Brain microvascular endothelial cell (primary cell): ENCODE measurements around the gene GNAS-AS1.
A peak's percentile ranks its signal among the peaks of the same experiment; 100 is the strongest.

Experiments used
- DNase-seq: peaks from one replicate; pipeline ENCODE4 v3.0.0-alpha.2; 2020
- H3K27ac ChIP-seq: fragments of 250-450 bp; sonication (Bioruptor Pico); 2 replicates; pipeline ENCODE4 v1.5.1; 2020; ENCODE audit warnings: mild to moderate bottlenecking, moderate library complexity
- H3K27me3 ChIP-seq: fragments of 250-450 bp; sonication (Bioruptor Pico); replicated peaks from 2 replicates; pipeline ENCODE4 v1.5.1; 2020; ENCODE audit warnings: mild to moderate bottlenecking
- H3K36me3 ChIP-seq: fragments of 250-450 bp; sonication (Bioruptor Pico); replicated peaks from 2 replicates; pipeline ENCODE4 v1.5.1; 2020; ENCODE audit warnings: mild to moderate bottlenecking
- H3K4me3 ChIP-seq: 2 replicates; pipeline ENCODE4 v1.5.1; 2011; ENCODE audit warnings: low read depth, mild to moderate bottlenecking, control low read depth, low read length, moderate library complexity
- in situ Hi-C: cut with HindIII; loops from 2 replicates; pipeline ENCODE4 v1.10.0; 2017; ENCODE audit warnings: low sequenced_read_pairs, low pct_ligation_motif_present
- TF ChIP-seq, protein P1 (sequence below): IDR thresholded peaks from 2 replicates; pipeline ENCODE4 v1.5.1; 2011; ENCODE audit warnings: low read depth, mild to moderate bottlenecking, moderate library complexity, low read length, control low read depth, inconsistent platforms; ENCODE audit errors: missing control alignments

Gene GNAS-AS1

DNA sequence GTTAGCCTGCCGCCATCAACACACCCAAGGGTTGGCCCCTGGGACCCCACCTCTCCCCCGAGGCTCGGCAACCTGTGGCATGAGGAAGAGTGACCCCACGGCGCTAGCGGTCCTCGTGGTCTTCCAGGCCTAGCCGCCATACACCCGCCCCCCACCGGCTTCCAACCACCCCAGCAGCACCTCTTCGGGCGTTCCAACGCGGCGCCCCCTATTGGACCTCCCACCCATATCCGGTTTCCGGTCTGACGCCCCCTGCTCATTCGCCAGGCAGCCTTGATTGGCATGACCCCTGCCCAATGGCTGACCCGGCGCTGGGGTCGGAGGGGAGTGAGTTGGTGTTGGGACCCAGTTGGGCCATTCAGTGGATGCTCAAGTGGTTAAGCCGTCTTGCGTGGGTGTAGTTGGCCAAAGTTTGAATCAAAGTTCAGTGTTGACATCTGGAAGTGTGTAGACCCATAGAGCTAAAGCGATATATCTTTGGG, at the start of gene GNAS-AS1:
Gene GNAS-AS1 (minus strand): TSS at position 210 of the 482 bp plus-strand sequence.
- DNase-seq: peak; percentile 76
- Histone ChIP-seq H3K27me3 (peaks cover 24% of the 10 kb centered on the region), H3K27ac (no peak within 1 kb of the TSS), H3K36me3 (no peaks in the 10 kb centered on the region), H3K4me3 (peak within 1 kb of the TSS; percentile 74)
- in situ Hi-C loops: loop anchor here (25.0 kb wide), 1 partner anchor 362 kb away; no protein-coding TSS in a partner anchor
- TF ChIP-seq, protein P1, sequence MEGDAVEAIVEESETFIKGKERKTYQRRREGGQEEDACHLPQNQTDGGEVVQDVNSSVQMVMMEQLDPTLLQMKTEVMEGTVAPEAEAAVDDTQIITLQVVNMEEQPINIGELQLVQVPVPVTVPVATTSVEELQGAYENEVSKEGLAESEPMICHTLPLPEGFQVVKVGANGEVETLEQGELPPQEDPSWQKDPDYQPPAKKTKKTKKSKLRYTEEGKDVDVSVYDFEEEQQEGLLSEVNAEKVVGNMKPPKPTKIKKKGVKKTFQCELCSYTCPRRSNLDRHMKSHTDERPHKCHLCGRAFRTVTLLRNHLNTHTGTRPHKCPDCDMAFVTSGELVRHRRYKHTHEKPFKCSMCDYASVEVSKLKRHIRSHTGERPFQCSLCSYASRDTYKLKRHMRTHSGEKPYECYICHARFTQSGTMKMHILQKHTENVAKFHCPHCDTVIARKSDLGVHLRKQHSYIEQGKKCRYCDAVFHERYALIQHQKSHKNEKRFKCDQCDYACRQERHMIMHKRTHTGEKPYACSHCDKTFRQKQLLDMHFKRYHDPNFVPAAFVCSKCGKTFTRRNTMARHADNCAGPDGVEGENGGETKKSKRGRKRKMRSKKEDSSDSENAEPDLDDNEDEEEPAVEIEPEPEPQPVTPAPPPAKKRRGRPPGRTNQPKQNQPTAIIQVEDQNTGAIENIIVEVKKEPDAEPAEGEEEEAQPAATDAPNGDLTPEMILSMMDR: no peak

DNA sequence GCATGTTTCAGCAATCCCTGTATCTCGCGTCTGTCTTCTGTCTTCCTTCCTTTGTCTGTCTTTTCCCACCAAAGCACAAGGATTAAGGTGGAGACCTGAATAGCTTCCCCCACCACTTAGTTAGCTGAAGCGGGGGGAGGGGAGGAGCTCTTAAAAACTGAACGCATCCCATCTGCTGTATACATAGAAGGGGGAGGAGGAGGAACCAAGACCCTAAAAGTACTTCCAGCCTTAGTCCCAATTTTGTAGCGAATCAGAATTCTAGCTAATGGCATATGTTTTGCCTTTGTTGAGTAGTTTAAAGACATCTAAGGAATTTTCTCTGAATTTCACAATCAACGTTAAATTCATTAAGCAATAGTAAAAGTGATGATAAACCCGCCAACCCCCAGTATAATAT, 49.7 kb upstream of the GNAS-AS1 start:
- peaks cover 45% of the 10 kb centered on the region for H3K36me3 ChIP-seq
- in situ Hi-C loops: no loop called here
- H3K4me3 ChIP-seq: no peak overlapping the region
- no peaks in the 10 kb centered on the region for H3K27me3 ChIP-seq
- TF ChIP-seq, protein P1: no peak
- no peak for DNase-seq
- no peak overlapping the region for H3K27ac ChIP-seq

DNA sequence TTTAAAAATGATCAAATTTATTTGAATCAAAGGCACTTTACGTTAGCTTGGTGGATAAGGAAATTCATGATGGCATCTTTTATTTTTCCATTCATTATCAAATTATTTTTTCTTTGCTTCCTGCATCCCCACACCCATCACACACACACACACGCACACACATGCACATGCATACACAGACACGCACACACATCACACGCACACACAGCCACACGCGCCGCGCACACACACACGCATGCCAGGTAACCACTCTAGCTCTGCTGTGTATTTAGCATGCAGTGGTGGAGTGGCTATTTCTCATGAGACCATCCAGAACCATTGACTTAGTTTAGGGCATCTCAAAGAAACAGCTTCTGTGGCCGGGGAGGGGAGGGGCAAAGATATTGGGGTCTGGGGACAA, 48.8 kb upstream of the GNAS-AS1 start:
- in situ Hi-C loops: no loop called here
- no peak for DNase-seq
- TF ChIP-seq, protein P1: no peak
- peaks cover 36% of the 10 kb centered on the region for H3K36me3 ChIP-seq
- no peak overlapping the region for H3K27ac ChIP-seq
- no peaks in the 10 kb centered on the region for H3K27me3 ChIP-seq
- no peak overlapping the region for H3K4me3 ChIP-seq

DNA sequence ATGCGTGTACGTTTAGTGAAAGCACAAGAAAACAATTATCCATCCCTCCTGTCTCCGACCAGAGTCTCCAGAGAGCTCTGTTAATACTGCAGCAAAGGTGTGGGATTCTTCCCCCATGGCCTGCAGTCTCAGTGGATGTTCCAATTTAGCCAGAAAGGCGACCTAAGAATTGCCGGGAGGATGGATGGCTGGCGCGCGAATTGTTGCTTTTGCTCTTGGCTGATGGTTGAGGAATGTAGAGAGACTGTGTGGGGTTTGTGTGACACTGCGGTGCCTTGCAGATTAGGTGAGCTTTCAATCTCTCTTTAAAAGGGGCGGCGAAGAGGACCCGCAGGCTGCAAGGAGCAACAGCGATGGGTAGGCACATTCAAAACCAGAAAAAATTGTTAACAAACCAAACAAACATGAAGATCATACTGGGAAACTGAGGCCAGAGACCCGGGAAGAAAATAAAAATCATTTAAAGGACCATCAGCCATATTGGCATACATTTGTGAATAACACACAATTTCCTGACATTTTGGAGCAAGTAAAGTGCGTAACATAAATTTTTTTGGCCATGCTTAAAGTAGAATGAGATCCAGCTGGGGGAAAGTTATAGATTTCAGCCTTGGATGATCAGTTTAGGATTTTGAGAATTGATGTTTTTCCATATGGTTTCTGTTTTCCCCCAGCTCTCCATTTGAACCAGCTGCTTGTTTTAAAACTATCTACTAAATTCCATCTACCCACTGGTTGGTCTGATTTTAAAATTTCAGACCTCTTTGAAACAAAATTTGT, 48.1 kb upstream of the GNAS-AS1 start:
- Histone ChIP-seq H3K36me3 (peaks cover 29% of the 10 kb centered on the region), H3K4me3 (no peak overlapping the region), H3K27me3 (no peaks in the 10 kb centered on the region), H3K27ac (no peak overlapping the region)
- DNase-seq: no peak
- TF ChIP-seq, protein P1: no peak
- in situ Hi-C loops: no loop called here

DNA sequence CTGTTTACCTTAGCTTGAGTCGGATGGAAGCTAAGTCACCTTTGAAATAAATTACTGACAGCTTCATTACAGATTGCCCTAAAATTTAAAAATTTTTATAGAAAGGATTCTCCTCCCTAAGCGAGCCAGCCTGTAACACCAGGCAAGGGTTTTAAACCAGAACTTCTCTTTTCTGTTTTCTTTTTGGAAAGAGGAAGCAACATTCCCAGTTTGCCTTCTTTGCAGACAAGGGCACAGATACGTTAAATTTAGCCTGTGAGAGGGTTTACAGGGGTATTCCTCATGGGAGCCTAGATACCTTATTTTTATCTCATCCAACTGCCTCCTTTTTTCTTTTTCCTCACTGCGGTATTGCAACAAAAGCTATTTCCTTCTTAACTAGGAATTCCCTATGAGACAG, 46.8 kb upstream of the GNAS-AS1 start:
- H3K27ac ChIP-seq: no peak overlapping the region
- H3K36me3 ChIP-seq: peaks cover 19% of the 10 kb centered on the region
- no peak for DNase-seq
- TF ChIP-seq, protein P1: no peak
- in situ Hi-C loops: no loop called here
- no peak overlapping the region for H3K4me3 ChIP-seq
- no peaks in the 10 kb centered on the region for H3K27me3 ChIP-seq
